Measurements from ENCODE around the gene MARCHF10. TPM values are rescaled to one million over a fixed set of nuclear protein-coding genes. Genes with fewer than 3 reads are reported as not detected.
A peak's percentile ranks its signal among the peaks of the same experiment; 100 is the strongest.

Gene MARCHF10
- polyA plus RNA-seq, 3 donors: not detected

- Histone ChIP-seq H4K20me1 (ENCODE audit: insufficient read depth, low read length) (no peaks in the 10 kb centered on the region), H3K9ac (ENCODE audit: insufficient read depth, low read length, poor library complexity, severe bottlenecking) (no peak overlapping the region), H3K4me2 (replicated peaks; ENCODE audit: extremely low read depth, low read length, poor library complexity, severe bottlenecking) (no peak overlapping the region), H3K4me1 (ENCODE audit: control insufficient read depth in 1 of 2, insufficient read depth in 2 of 2, low read length in 2 of 2) (peaks cover 9 to 12% of the 10 kb centered on the region in 2 donors), H3K4me3 (replicated peaks in 1 of 3; ENCODE audit: low read depth in 2 of 3, low read length in 3 of 3) (no peak overlapping the region), H3K9me3 (replicated peaks in 1 of 2; ENCODE audit: control insufficient read depth in 1 of 2, insufficient read depth in 1 of 2, low read length in 2 of 2) (peaks cover 0 to 8% of the 10 kb centered on the region in 2 donors), H3K27ac (ENCODE audit: low read depth in 1 of 2, low read length in 2 of 2) (no peak overlapping the region), H3K36me3 (replicated peaks in 1 of 2; ENCODE audit: control insufficient read depth in 1 of 2, insufficient read depth in 2 of 2, low read length in 2 of 2) (no peaks in the 10 kb centered on the region), H3K27me3 (ENCODE audit: control insufficient read depth in 2 of 2, insufficient read depth in 2 of 2, low read length in 2 of 2) (peaks cover 0 to 20% of the 10 kb centered on the region in 2 donors), H3K79me2 (ENCODE audit: insufficient read depth, low read length) (no peaks in the 10 kb centered on the region), H2AFZ (ENCODE audit: insufficient read depth, low read depth, low read length, poor library complexity, severe bottlenecking) (no peak overlapping the region)
- Mint-ChIP-seq H3K4me1 (peaks cover 9% of the 10 kb centered on the region), H3K36me3 (no peaks in the 10 kb centered on the region), H3K4me3 (peak overlapping the region in 1 of 2 donors; percentile 29), H3K27ac (peak overlapping the region in 1 of 7 donors; percentile 15), H3K27me3 (ENCODE audit: low read depth in 3 of 3) (peaks cover 20 to 43% (median 22%) of the 10 kb centered on the region in 3 donors), H3K9me3 (peaks cover 0 to 15% (median 9%) of the 10 kb centered on the region in 7 donors)
- DNase-seq: no peak
- intact Hi-C loops (cut with micrococcal nuclease): loop anchor here in 1 of 2 donors (10.0 kb wide), 1 partner anchor 698 kb away; no protein-coding TSS in a partner anchor
- no peak for TF ChIP-seq CTCF (IDR thresholded peaks at IDR 0.05)
- WGBS (ENCODE audit: insufficient coverage): 97% methylated on average over 19 of the region's 20 CpGs
These were observed 101.3 kb downstream of the MARCHF10 start for GRCh38 chr17:62706598-62707424.

- TF ChIP-seq CTCF (IDR thresholded peaks at IDR 0.05): no peak
- H3K36me3 ChIP-seq (replicated peaks in 1 of 2; ENCODE audit: control insufficient read depth in 1 of 2, insufficient read depth in 2 of 2, low read length in 2 of 2): no peaks in the 10 kb centered on the region
- Mint-ChIP-seq H3K4me1 (peaks cover 9% of the 10 kb centered on the region), H3K4me3 (peak overlapping the region in 1 of 2 donors; percentile 29), H3K27ac (no peak overlapping the region), H3K27me3 (ENCODE audit: low read depth in 3 of 3) (peaks cover 19 to 39% (median 20%) of the 10 kb centered on the region in 3 donors), H3K36me3 (no peaks in the 10 kb centered on the region), H3K9me3 (peaks cover 0 to 15% (median 9%) of the 10 kb centered on the region in 7 donors)
- no peaks in the 10 kb centered on the region for H3K79me2 ChIP-seq (ENCODE audit: insufficient read depth, low read length)
- H3K27me3 ChIP-seq (ENCODE audit: control insufficient read depth in 2 of 2, insufficient read depth in 2 of 2, low read length in 2 of 2): peaks cover 0 to 20% of the 10 kb centered on the region in 2 donors
- H3K4me3 ChIP-seq (replicated peaks in 1 of 3; ENCODE audit: low read depth in 2 of 3, low read length in 3 of 3): no peak overlapping the region
- H2AFZ ChIP-seq (ENCODE audit: insufficient read depth, low read depth, low read length, poor library complexity, severe bottlenecking): no peak overlapping the region
- WGBS (ENCODE audit: insufficient coverage): 89% methylated on average over 11 of the region's 14 CpGs
- intact Hi-C loops (cut with micrococcal nuclease): loop anchor here in 1 of 2 donors (10.0 kb wide), 1 partner anchor 699 kb away; no protein-coding TSS in a partner anchor
- H3K4me2 ChIP-seq (replicated peaks; ENCODE audit: extremely low read depth, low read length, poor library complexity, severe bottlenecking): no peak overlapping the region
- no peak overlapping the region for H3K27ac ChIP-seq (ENCODE audit: low read depth in 1 of 2, low read length in 2 of 2)
- no peak for DNase-seq
- H3K9me3 ChIP-seq (replicated peaks in 1 of 2; ENCODE audit: control insufficient read depth in 1 of 2, insufficient read depth in 1 of 2, low read length in 2 of 2): peaks cover 0 to 8% of the 10 kb centered on the region in 2 donors
- H3K9ac ChIP-seq (ENCODE audit: insufficient read depth, low read length, poor library complexity, severe bottlenecking): no peak overlapping the region
- H3K4me1 ChIP-seq (ENCODE audit: control insufficient read depth in 1 of 2, insufficient read depth in 2 of 2, low read length in 2 of 2): peaks cover 9 to 12% of the 10 kb centered on the region in 2 donors
- H4K20me1 ChIP-seq (ENCODE audit: insufficient read depth, low read length): no peaks in the 10 kb centered on the region
These were observed 102.1 kb downstream of the MARCHF10 start for GRCh38 chr17:62705778-62706597.

Data from CD14-positive monocyte (primary cell).